ENCODE results near the gene NUP93.

Gene NUP93

GRCh38 chr16:56824331-56824730 lies 94.4 kb downstream of the NUP93 start:
- H3K4me1 ChIP-seq (ENCODE audit: control insufficient read depth, insufficient read depth, low read length): no peaks in the 10 kb centered on the region
- POLR2A ChIA-PET: no interaction called here
- H3K36me3 ChIP-seq (ENCODE audit: control insufficient read depth in 2 of 2, insufficient read depth in 1 of 2, low read length in 2 of 2): peaks cover 16 to 63% of the 10 kb centered on the region in 2 experiments

GRCh38 chr16:56824804-56825203 lies 94.9 kb downstream of the NUP93 start:
- Histone ChIP-seq H3K27ac (ENCODE audit: extremely low read depth, low read depth, low read length) (no peak overlapping the region), H3K4me1 (ENCODE audit: control insufficient read depth, insufficient read depth, low read length) (no peaks in the 10 kb centered on the region), H3K4me3 (ENCODE audit: low read depth, low read length) (no peak overlapping the region), H3K36me3 (ENCODE audit: control insufficient read depth in 2 of 2, insufficient read depth in 1 of 2, low read length in 2 of 2) (peaks cover 16 to 63% of the 10 kb centered on the region in 2 experiments), H3K9me3 (ENCODE audit: control insufficient read depth, insufficient read depth, low read depth, low read length) (no peaks in the 10 kb centered on the region)
- POLR2A ChIA-PET: no interaction called here
- TF ChIP-seq ZNF521 (tag by site-specific recombination; IDR thresholded peaks at IDR 0.05): no peak
- TF ChIP-seq ZNF266 (tag by site-specific recombination; IDR thresholded peaks at IDR 0.05; ENCODE audit: low read depth): no peak
- no peak for TF ChIP-seq ZNF433 (tag by site-specific recombination; IDR thresholded peaks at IDR 0.05; ENCODE audit: low read depth)
- TF ChIP-seq ZNF654 (tag by site-specific recombination; IDR thresholded peaks at IDR 0.05; ENCODE audit: low read depth): no peak
- TF ChIP-seq ZNF121 (tag by site-specific recombination; IDR thresholded peaks at IDR 0.05): no peak
- TF ChIP-seq ZNF157 (tag by site-specific recombination; IDR thresholded peaks at IDR 0.05): no peak
- TF ChIP-seq, protein P1, sequence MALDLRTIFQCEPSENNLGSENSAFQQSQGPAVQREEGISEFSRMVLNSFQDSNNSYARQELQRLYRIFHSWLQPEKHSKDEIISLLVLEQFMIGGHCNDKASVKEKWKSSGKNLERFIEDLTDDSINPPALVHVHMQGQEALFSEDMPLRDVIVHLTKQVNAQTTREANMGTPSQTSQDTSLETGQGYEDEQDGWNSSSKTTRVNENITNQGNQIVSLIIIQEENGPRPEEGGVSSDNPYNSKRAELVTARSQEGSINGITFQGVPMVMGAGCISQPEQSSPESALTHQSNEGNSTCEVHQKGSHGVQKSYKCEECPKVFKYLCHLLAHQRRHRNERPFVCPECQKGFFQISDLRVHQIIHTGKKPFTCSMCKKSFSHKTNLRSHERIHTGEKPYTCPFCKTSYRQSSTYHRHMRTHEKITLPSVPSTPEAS (tag by site-specific recombination; IDR thresholded peaks at IDR 0.05): no peak
- no peak for TF ChIP-seq ZNF223 (tag by site-specific recombination; IDR thresholded peaks at IDR 0.05)
- no peak for TF ChIP-seq ZNF16 (tag by site-specific recombination; IDR thresholded peaks at IDR 0.05; ENCODE audit: low read depth)
- no peak for TF ChIP-seq ZNF423 (tag by site-specific recombination; IDR thresholded peaks at IDR 0.05)
- no peak for TF ChIP-seq ZNF843 (tag by site-specific recombination; IDR thresholded peaks at IDR 0.05)
- TF ChIP-seq ZNF37A (tag by site-specific recombination; IDR thresholded peaks at IDR 0.05): no peak
- TF ChIP-seq ZNF184 (tag by site-specific recombination; IDR thresholded peaks at IDR 0.05): no peak
- CTCF ChIA-PET: interaction anchor here (0.6 to 0.8 kb wide), 5 partner anchors 10 to 82 kb away, joined by 3 to 7 read pairs (median 3); no protein-coding TSS in a partner anchor

More at GRCh38 chr16:56824331-56824730, 94.4 kb downstream of the NUP93 start:
- Histone ChIP-seq H3K4me3 (ENCODE audit: low read depth, low read length) (no peak overlapping the region), H3K27ac (ENCODE audit: extremely low read depth, low read depth, low read length) (no peak overlapping the region), H3K9me3 (ENCODE audit: control insufficient read depth, insufficient read depth, low read depth, low read length) (no peaks in the 10 kb centered on the region)
- CTCF ChIA-PET: interaction anchor here (0.6 to 0.8 kb wide), 5 partner anchors 10 to 82 kb away, joined by 3 to 7 read pairs (median 3); no protein-coding TSS in a partner anchor
- TF ChIP-seq HOXC10 (CRISPR knock-in tag; IDR thresholded peaks at IDR 0.05): no peak
- no peak for TF ChIP-seq ZBTB8A (tag by site-specific recombination; IDR thresholded peaks at IDR 0.05)
- no peak for TF ChIP-seq PRDM2 (tag by site-specific recombination; IDR thresholded peaks at IDR 0.05; ENCODE audit: borderline replicate concordance)
- no peak for TF ChIP-seq ZBTB7A (tag by site-specific recombination; IDR thresholded peaks at IDR 0.05; ENCODE audit: low read depth)
- no peak for TF ChIP-seq GLIS2 (tag by site-specific recombination; IDR thresholded peaks at IDR 0.05)
- TF ChIP-seq KLF8 (tag by site-specific recombination; IDR thresholded peaks at IDR 0.05): no peak
- TF ChIP-seq ZNF501 (tag by site-specific recombination; IDR thresholded peaks at IDR 0.05): no peak

All from HEK293 (cell line).